Activated CD4-positive, alpha-beta T cell treated with anti-CD3 and anti-CD28 coated beads, Interleukin-2, amount 50 U/mL, for 4 hours (primary cell): ENCODE data around the gene TMEM207.
"Not testable (repeated sequence)": the region's sequence is repeated elsewhere in the genome, so short reads cannot be mapped to it uniquely, and the experiment has no call there.

Experiments used
- DNase-seq, 2 experiments: peaks; one replicate each; pipeline ENCODE4 v3.0.0-alpha.2; 2020

TMEM207 gene

GRCh38 chr3:190449801-190450200 is at the start of gene TMEM207:
TMEM207 (minus strand) TSS chr3:190449901; CDS start chr3:190449809, 92 bp downstream.
- no peak for DNase-seq

GRCh38 chr3:190499122-190499521 is 49.4 kb upstream of the TMEM207 start:
- DNase-seq = no peak

- no peak for DNase-seq
Observed at GRCh38 chr3:190498293-190498692, 48.6 kb upstream of the TMEM207 start.

DNA sequence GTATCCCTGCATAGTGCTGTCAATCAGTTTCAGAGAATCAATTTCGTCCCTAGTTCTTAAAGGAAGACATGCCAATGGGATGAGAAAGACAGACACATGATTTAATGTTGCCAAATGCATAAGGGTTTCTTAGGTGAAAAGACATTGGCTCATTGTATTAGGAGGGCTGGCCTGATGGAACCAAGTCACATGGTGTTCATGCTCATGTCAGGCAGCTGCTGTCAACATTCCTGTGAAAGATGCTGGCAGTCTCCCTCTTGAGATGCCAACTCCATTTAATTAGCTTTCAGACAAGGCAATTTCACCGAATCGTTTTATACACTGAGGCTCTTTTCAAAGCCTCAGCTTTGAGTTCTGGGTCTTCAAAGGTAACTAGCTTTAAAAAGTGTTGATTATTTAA is 48.1 kb upstream of the TMEM207 start:
- DNase-seq = no peak

DNA sequence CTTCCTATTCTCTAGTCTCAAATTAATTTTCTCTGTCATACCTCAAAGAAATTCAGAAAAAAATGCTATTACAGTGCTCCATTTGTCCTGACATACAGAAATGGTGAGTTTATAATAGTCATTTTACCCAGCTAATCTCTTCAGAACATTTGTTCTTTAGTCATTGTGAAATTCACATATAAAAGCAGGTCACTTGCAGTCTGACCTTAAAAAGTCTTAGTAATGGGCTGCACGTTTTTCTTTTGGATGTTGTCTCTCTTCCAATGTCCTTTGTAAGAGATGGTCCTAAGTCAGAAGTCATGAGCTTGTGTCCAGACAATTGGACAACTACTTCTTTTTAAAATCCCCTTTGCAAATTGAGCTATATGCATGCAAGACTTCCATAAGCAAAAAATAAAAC is 47.2 kb upstream of the TMEM207 start:
- DNase-seq = no peak

GRCh38 chr3:190495796-190496195 is 46.1 kb upstream of the TMEM207 start:
- DNase-seq = no peak

DNA sequence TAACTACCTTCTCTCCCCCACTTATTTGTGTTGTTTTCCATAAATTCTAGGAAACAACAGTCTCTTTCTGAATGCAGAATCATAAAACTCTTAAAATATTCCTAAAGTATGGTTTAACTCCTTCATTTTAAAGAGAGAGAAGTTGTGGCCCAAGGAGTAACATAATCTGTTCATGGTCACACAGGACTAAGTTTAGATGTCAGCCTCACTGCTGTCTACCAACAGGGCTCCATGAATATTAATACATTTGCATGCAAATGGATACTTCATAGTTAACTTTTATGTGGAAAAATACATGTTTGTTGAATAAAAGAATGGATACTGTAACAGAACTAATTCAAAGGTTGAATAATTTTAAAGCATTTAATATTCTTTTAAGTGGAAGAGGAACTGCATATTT is 45.7 kb upstream of the TMEM207 start:
- no peak for DNase-seq

DNA sequence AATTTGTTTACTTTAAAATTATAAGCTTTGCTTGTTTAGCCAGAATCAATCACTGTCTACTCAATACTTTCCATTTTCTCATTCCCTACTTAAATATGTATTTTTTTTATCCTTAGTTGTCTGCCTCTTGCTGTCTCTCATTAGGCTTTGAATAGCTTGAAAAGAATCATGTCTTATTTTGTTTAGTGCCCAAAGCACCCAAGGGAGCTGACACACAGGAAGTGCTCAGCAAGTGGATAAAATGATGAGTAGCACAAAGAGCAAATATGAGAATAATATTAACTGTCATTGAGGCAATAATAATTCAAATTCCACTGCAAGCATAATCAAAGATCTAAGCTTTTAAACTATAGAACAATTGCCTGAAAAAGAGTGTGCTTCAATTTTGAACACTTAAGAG is 45.2 kb upstream of the TMEM207 start:
- no peak for DNase-seq

DNA sequence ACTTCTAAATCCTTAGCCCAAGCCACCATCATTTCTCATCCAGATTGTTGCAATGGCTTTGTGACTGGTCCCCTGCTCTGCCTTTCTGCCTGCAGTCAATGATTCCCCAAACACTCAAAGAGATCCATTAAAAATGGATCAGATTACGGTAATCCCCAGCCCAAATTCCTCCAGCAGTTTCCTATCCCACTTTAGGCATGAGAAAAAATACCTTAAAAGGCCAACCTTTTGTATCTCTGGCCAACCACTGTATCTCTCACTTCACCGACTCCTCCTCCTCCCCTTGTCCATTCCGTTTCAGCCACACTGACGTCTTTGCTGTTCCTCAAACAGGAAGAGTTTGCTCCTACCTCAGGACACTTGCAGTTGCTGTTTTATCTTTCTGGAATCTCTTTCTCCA is 43.3 kb upstream of the TMEM207 start:
- DNase-seq = no peak

DNA sequence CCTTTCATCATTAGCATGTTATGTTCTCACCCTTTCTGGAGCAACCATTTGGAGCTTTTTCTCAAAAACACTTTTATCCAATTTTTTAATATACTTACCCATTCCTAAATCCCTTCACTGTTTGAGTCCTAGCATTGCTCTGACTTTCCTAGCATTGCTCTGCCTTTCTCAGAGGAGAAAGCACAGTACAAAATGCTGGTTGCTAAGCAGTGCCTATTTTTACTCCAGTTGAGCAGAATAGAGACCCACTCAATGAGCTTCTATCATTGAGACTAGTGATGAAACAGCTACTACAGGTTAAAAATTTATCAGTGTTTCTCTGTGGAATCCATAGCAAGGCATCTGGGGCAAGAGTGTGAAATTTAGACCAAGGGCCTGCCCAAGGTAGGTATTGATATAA is 42.4 kb upstream of the TMEM207 start:
- DNase-seq = no peak

DNA sequence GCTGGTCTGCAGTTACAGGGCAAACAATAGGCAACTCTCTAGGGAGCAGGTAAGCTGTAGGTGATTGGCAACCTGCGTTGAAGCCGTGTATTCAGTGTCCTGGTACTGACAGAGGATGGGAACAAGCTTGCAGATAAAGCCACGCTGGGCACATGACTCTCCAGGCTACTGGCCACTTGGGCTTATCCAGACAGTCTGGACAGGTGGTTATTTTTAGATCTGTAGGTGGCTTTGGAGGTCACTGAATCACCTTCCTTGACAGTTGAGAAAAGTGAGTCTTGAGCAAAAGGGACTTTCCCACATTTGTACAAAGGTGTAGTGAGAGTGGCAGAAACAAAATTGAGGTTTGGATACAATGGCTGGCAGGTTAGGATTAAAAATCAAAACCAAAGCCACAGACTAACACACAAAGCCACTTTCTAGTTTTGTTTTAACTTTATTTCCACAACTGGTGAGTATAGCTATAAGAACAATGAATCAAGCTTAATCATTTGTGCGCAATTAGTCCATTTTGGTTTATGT is 41.9 kb upstream of the TMEM207 start:
- DNase-seq = no peak

- no peak for DNase-seq
Observed at GRCh38 chr3:190486908-190487607, 37.4 kb upstream of the TMEM207 start.

GRCh38 chr3:190486533-190486864 is 36.8 kb upstream of the TMEM207 start:
- DNase-seq = no peak

- no peak for DNase-seq
Observed at GRCh38 chr3:190485830-190486532, 36.3 kb upstream of the TMEM207 start.

- DNase-seq = no peak
Observed at GRCh38 chr3:190481779-190482178, 32.1 kb upstream of the TMEM207 start.

- not testable (repeated sequence) for DNase-seq
Observed at GRCh38 chr3:190473261-190473660, 23.6 kb upstream of the TMEM207 start.

- DNase-seq = no peak
Observed at GRCh38 chr3:190467922-190468321, 18.2 kb upstream of the TMEM207 start.

DNA sequence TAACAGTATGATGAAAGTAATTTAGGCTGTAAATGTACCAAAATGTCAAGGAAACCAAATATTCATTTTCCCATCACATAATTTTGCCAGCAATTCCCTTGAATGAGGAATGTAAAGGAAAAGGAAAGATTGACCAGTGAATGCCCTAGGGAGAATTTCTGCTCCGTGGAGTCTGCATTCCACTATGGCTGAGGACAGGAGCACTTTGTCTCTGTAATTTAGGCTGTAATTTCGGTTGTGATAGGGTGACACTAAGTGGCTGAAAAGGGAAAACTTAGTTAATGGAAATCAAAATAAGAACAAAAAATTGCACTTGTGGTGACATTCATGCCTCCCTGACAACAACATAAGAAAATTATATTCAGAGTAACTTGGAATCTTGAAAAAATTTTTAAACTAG is 8.3 kb upstream of the TMEM207 start:
- DNase-seq = no peak

DNA sequence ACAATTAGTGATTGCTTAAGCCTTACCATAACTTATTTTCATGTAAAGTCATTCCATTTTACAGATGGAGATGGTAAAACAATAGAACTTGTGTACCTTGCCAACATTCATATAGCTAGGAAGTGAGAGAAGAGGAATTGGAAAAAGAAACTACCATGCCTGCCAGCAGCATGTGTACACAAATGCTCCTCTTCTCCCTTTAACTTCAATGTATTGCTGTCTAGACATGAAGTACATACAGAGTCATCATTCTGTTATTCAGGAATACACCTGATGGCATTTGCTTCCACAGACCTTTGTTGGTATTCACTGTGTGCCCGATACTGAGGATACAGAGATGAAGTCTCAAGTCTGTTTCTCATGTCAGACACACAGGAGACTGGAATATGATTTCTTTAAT is 7.1 kb upstream of the TMEM207 start:
- no peak for DNase-seq

DNA sequence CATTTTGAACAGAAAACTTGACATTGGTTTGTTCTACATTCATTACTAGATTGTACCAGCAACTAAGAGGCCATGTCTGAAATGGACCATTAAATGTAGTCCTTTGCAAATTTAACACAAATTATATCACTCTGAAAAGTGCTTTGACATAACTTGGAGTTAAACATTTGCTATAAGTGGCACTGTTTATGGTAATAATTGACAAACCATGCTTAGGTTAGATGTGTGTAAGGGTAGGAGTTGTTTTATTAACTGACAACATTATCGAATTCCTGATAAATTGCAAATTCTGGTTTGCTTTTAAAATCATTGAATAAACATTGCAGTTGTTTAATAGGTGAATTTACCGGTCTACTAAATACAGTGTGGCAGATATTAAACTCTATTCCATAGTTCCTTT is 6.1 kb upstream of the TMEM207 start:
- DNase-seq = no peak

DNA sequence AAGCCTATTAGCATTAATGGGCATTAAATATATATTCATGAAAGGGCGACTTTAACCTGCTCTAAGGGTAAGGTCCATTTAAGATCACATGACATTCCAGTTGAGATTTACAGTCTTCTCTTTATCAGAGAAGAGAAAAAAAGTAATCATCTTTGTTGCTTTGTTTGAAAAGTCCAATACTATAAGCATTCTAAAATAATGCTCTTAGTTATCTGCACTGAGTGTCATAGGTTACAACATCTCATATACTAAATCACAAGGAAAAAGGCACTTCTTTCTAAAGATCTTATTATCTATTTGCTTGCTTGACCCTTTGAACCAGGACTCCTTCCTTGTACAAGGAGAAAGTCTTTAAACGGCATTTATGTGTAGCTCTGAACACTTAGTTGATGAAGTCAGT is 1.4 kb downstream of the TMEM207 start:
- DNase-seq = no peak

- DNase-seq = no peak
Observed at GRCh38 chr3:190446573-190447279, 3.0 kb downstream of the TMEM207 start.

DNA sequence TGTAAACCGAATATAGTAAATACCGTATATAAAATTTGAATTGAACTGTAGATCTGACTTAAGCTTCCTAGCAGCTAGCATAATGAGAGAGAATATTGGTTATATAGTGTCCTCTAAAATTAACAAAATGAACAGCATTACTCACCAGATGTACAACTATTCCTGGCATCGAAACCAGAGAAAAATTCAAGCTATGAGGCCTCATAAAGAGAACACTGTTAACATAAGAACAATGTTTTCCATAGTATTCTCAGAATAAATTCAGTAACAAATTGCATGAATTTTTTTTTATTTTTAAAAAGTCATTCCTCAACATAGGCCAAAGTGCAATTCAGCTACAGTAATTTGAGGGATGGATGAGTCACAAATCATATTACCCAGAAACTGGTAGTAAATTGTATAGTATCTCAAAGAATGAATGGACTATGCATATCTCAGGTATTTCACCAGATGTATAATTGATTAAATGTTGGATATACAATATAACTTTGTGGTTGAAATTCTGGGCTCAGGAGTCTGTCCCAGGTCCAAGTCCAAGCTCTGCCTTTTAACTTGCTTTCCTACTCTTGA is 5.0 kb downstream of the TMEM207 start:
- DNase-seq = no peak

- no peak for DNase-seq
Observed at GRCh38 chr3:190444006-190444405, 5.7 kb downstream of the TMEM207 start.
